Measurements from ENCODE around the gene HTR4. TPM values are rescaled to one million over a fixed set of nuclear protein-coding genes. Genes with fewer than 3 reads are reported as not detected.

Gene HTR4
- total RNA-seq, 2 experiments from 2014 or later, result not detected

GRCh38 chr5:148620091-148620490 lies 34.2 kb downstream of the HTR4 start:
- no peak for DNase-seq
- no peak overlapping the region for H3K4me3 Mint-ChIP-seq
- H3K27ac Mint-ChIP-seq, result no peak overlapping the region
- no peaks in the 10 kb centered on the region for H3K36me3 Mint-ChIP-seq (ENCODE audit: low read depth)
- peaks cover 39% of the 10 kb centered on the region for H3K4me1 Mint-ChIP-seq
- H3K9me3 Mint-ChIP-seq, result peaks cover 4% of the 10 kb centered on the region
- peaks cover 23% of the 10 kb centered on the region for H3K27me3 Mint-ChIP-seq
- POLR2A ChIA-PET, result no interaction called here
- CTCF ChIA-PET, result no interaction called here

GRCh38 chr5:148619484-148619883 lies 34.8 kb downstream of the HTR4 start:
- no peaks in the 10 kb centered on the region for H3K36me3 Mint-ChIP-seq (ENCODE audit: low read depth)
- no peak for DNase-seq
- ChIA-PET POLR2A (no interaction called here), CTCF (no interaction called here)
- H3K27ac Mint-ChIP-seq, result no peak overlapping the region
- H3K27me3 Mint-ChIP-seq, result peaks cover 19% of the 10 kb centered on the region
- peaks cover 39% of the 10 kb centered on the region for H3K4me1 Mint-ChIP-seq
- no peak overlapping the region for H3K4me3 Mint-ChIP-seq
- H3K9me3 Mint-ChIP-seq, result peaks cover 4% of the 10 kb centered on the region

GRCh38 chr5:148615644-148616275 lies 38.6 kb downstream of the HTR4 start:
- Mint-ChIP-seq H3K27ac (no peak overlapping the region), H3K27me3 (peaks cover 7% of the 10 kb centered on the region), H3K36me3 (ENCODE audit: low read depth) (no peaks in the 10 kb centered on the region), H3K4me1 (peaks cover 23% of the 10 kb centered on the region), H3K9me3 (peaks cover 4% of the 10 kb centered on the region), H3K4me3 (no peak overlapping the region)
- ChIA-PET POLR2A (no interaction called here), CTCF (interaction anchor here (0.9 kb wide), 1 partner anchor 19 kb away, joined by 3 read pairs; no protein-coding TSS in a partner anchor)
- DNase-seq, result no peak

GRCh38 chr5:148607406-148607805 lies 46.9 kb downstream of the HTR4 start:
- Mint-ChIP-seq H3K36me3 (ENCODE audit: low read depth) (no peaks in the 10 kb centered on the region), H3K27me3 (no peaks in the 10 kb centered on the region), H3K27ac (no peak overlapping the region), H3K4me1 (no peaks in the 10 kb centered on the region), H3K9me3 (no peaks in the 10 kb centered on the region), H3K4me3 (no peak overlapping the region)
- ChIA-PET CTCF (no interaction called here), POLR2A (no interaction called here)
- no peak for DNase-seq

- Mint-ChIP-seq H3K27me3 (no peaks in the 10 kb centered on the region), H3K9me3 (no peaks in the 10 kb centered on the region), H3K4me3 (no peak overlapping the region), H3K4me1 (no peaks in the 10 kb centered on the region), H3K27ac (no peak overlapping the region), H3K36me3 (ENCODE audit: low read depth) (no peaks in the 10 kb centered on the region)
- CTCF ChIA-PET, result interaction anchor here (0.6 kb wide), 1 partner anchor 1359 kb away, joined by 3 read pairs; no protein-coding TSS in a partner anchor
- DNase-seq, result no peak
- POLR2A ChIA-PET, result no interaction called here
Observed at GRCh38 chr5:148606296-148606695, 48.0 kb downstream of the HTR4 start.

- Mint-ChIP-seq H3K27ac (no peak overlapping the region), H3K4me3 (no peak overlapping the region), H3K9me3 (peaks cover 5% of the 10 kb centered on the region), H3K27me3 (peaks cover 3% of the 10 kb centered on the region), H3K4me1 (no peaks in the 10 kb centered on the region), H3K36me3 (ENCODE audit: low read depth) (peaks cover 3% of the 10 kb centered on the region)
- DNase-seq, result no peak
- POLR2A ChIA-PET, result no interaction called here
- CTCF ChIA-PET, result no interaction called here
Observed at GRCh38 chr5:148599187-148599586, 55.1 kb downstream of the HTR4 start.

GRCh38 chr5:148595697-148596096 lies 58.6 kb downstream of the HTR4 start:
- Mint-ChIP-seq H3K36me3 (ENCODE audit: low read depth) (peaks cover 3% of the 10 kb centered on the region), H3K4me3 (no peak overlapping the region), H3K27ac (no peak overlapping the region), H3K9me3 (peaks cover 5% of the 10 kb centered on the region), H3K4me1 (no peaks in the 10 kb centered on the region), H3K27me3 (peaks cover 8% of the 10 kb centered on the region)
- CTCF ChIA-PET, result no interaction called here
- POLR2A ChIA-PET, result no interaction called here
- no peak for DNase-seq

GRCh38 chr5:148586796-148587195 lies 67.5 kb downstream of the HTR4 start:
- H3K9me3 Mint-ChIP-seq, result no peaks in the 10 kb centered on the region
- no peak for DNase-seq
- no peak overlapping the region for H3K4me3 Mint-ChIP-seq
- no peaks in the 10 kb centered on the region for H3K36me3 Mint-ChIP-seq (ENCODE audit: low read depth)
- CTCF ChIA-PET, result no interaction called here
- H3K27me3 Mint-ChIP-seq, result peaks cover 2% of the 10 kb centered on the region
- H3K4me1 Mint-ChIP-seq, result no peaks in the 10 kb centered on the region
- no peak overlapping the region for H3K27ac Mint-ChIP-seq
- POLR2A ChIA-PET, result no interaction called here

GRCh38 chr5:148585988-148586387 lies 68.3 kb downstream of the HTR4 start:
- H3K4me1 Mint-ChIP-seq, result no peaks in the 10 kb centered on the region
- H3K9me3 Mint-ChIP-seq, result no peaks in the 10 kb centered on the region
- ChIA-PET CTCF (no interaction called here), POLR2A (no interaction called here)
- no peak overlapping the region for H3K27ac Mint-ChIP-seq
- H3K4me3 Mint-ChIP-seq, result no peak overlapping the region
- DNase-seq, result no peak
- no peaks in the 10 kb centered on the region for H3K36me3 Mint-ChIP-seq (ENCODE audit: low read depth)
- no peaks in the 10 kb centered on the region for H3K27me3 Mint-ChIP-seq

GRCh38 chr5:148584103-148584502 lies 70.2 kb downstream of the HTR4 start:
- no peaks in the 10 kb centered on the region for H3K36me3 Mint-ChIP-seq (ENCODE audit: low read depth)
- no peak overlapping the region for H3K27ac Mint-ChIP-seq
- no peaks in the 10 kb centered on the region for H3K4me1 Mint-ChIP-seq
- no peak overlapping the region for H3K4me3 Mint-ChIP-seq
- DNase-seq, result no peak
- no peaks in the 10 kb centered on the region for H3K9me3 Mint-ChIP-seq
- CTCF ChIA-PET, result no interaction called here
- no peaks in the 10 kb centered on the region for H3K27me3 Mint-ChIP-seq
- POLR2A ChIA-PET, result no interaction called here

- Mint-ChIP-seq H3K4me1 (no peaks in the 10 kb centered on the region), H3K36me3 (ENCODE audit: low read depth) (no peaks in the 10 kb centered on the region), H3K27me3 (no peaks in the 10 kb centered on the region), H3K9me3 (no peaks in the 10 kb centered on the region), H3K27ac (no peak overlapping the region), H3K4me3 (no peak overlapping the region)
- CTCF ChIA-PET, result no interaction called here
- DNase-seq, result no peak
- POLR2A ChIA-PET, result no interaction called here
Observed at GRCh38 chr5:148583421-148583965, 70.8 kb downstream of the HTR4 start.

GRCh38 chr5:148574167-148574566 lies 80.2 kb downstream of the HTR4 start:
- DNase-seq, result no peak
- CTCF ChIA-PET, result no interaction called here
- no peaks in the 10 kb centered on the region for H3K4me1 Mint-ChIP-seq
- POLR2A ChIA-PET, result no interaction called here
- no peaks in the 10 kb centered on the region for H3K36me3 Mint-ChIP-seq (ENCODE audit: low read depth)
- peaks cover 13% of the 10 kb centered on the region for H3K27me3 Mint-ChIP-seq
- H3K27ac Mint-ChIP-seq, result no peak overlapping the region
- H3K9me3 Mint-ChIP-seq, result no peaks in the 10 kb centered on the region
- no peak overlapping the region for H3K4me3 Mint-ChIP-seq

- Mint-ChIP-seq H3K4me3 (no peak overlapping the region), H3K9me3 (no peaks in the 10 kb centered on the region), H3K27me3 (peaks cover 13% of the 10 kb centered on the region), H3K4me1 (no peaks in the 10 kb centered on the region), H3K36me3 (ENCODE audit: low read depth) (no peaks in the 10 kb centered on the region), H3K27ac (no peak overlapping the region)
- CTCF ChIA-PET, result no interaction called here
- POLR2A ChIA-PET, result no interaction called here
- DNase-seq, result no peak
Observed at GRCh38 chr5:148573374-148573773, 81.0 kb downstream of the HTR4 start.

GRCh38 chr5:148569948-148570347 lies 84.4 kb downstream of the HTR4 start:
- H3K4me1 Mint-ChIP-seq, result no peaks in the 10 kb centered on the region
- peaks cover 16% of the 10 kb centered on the region for H3K27me3 Mint-ChIP-seq
- ChIA-PET CTCF (no interaction called here), POLR2A (no interaction called here)
- H3K36me3 Mint-ChIP-seq (ENCODE audit: low read depth), result no peaks in the 10 kb centered on the region
- H3K4me3 Mint-ChIP-seq, result no peak overlapping the region
- H3K27ac Mint-ChIP-seq, result no peak overlapping the region
- no peaks in the 10 kb centered on the region for H3K9me3 Mint-ChIP-seq
- no peak for DNase-seq

Measured in activated CD4-positive, alpha-beta T cell treated with anti-CD3 and anti-CD28 coated beads, Interleukin-2, amount 10 ng/mL, durations not matched to agents 7 days and 5 days (primary cell).